Right ventricle myocardium inferior (tissue), 1 donor: ENCODE data around the gene RETREG3. TPM values are rescaled to one million over a fixed set of nuclear protein-coding genes. Genes with fewer than 3 reads are reported as not detected.

ENCODE experiments used
- ATAC-seq: fragments of 200-7000 bp; cut with Tn5 transposase; one replicate; pipeline ENCODE4 v1.9.1; 2020; ENCODE audit warnings: mild to moderate bottlenecking, moderate library complexity
- DNase-seq: peaks from one replicate; pipeline ENCODE4 v3.0.0; 2021; ENCODE audit errors: missing footprints
- intact Hi-C: fragments of 100-400 bp; cut with DNase I; formaldehyde crosslinking; loops from one replicate; pipeline ENCODE4 v1.11.0; 2022
- total RNA-seq: library from RNA; stranded (reverse); fragmentation: NEBNext Ultra II Directional; extraction: Animal tissue kit (Norgen Biotek cat#: 25700); gene quantifications from one replicate; pipeline ENCODE4 v1.2.1, GENCODE V29; 2021
- donor health status: DM: no; HTN: yes; CAD: no; lungs with severe emphysema.

The RETREG3 gene
- total RNA-seq, 1 donor from 2014 or later, result 22.5 TPM

GRCh38 chr17:42579794-42580551, 29.2 kb downstream of the RETREG3 start:
- intact Hi-C loops, result loop anchor here (2.0 to 10.0 kb wide), 3 partner anchors 99 to 245 kb away; partner anchors contain the start of genes BECN1 and RAMP2
- no peak for ATAC-seq
- no peak for DNase-seq

GRCh38 chr17:42578282-42578869, 30.8 kb downstream of the RETREG3 start:
- ATAC-seq, result peak; percentile 78
- intact Hi-C loops, result loop anchor here (2.0 to 10.0 kb wide), 3 partner anchors 100 to 246 kb away; partner anchors contain the start of genes BECN1 and RAMP2

GRCh38 chr17:42577532-42578281, 31.5 kb downstream of the RETREG3 start, which contains the start of gene PSMC3IP:
PSMC3IP (minus strand) TSS chr17:42577729; CDS start chr17:42577686, 43 bp downstream.
- ATAC-seq (peak; percentile 95), DNase-seq (peak; percentile 97)
- intact Hi-C loops, result loop anchor here (2.0 to 10.0 kb wide), 3 partner anchors 101 to 247 kb away; partner anchors contain the start of genes BECN1 and RAMP2

More at GRCh38 chr17:42578282-42578869, 30.8 kb downstream of the RETREG3 start:
- peak; percentile 84 for DNase-seq

GRCh38 chr17:42577140-42577531, 32.0 kb downstream of the RETREG3 start:
- DNase-seq (no peak), ATAC-seq (no peak)
- intact Hi-C loops, result loop anchor here (5.0 to 10.0 kb wide), 2 partner anchors 185 to 248 kb away; partner anchors contain the start of genes BECN1 and RAMP2

- no peak for ATAC-seq
- intact Hi-C loops, result loop anchor here (10.0 kb wide), 1 partner anchor 250 kb away; the partner anchor contains the start of gene BECN1
These were observed 34.7 kb downstream of the RETREG3 start for GRCh38 chr17:42574463-42574862.

GRCh38 chr17:42573095-42573494, 36.1 kb downstream of the RETREG3 start:
- ATAC-seq (no peak), DNase-seq (no peak)
- intact Hi-C loops, result loop anchor here (10.0 kb wide), 1 partner anchor 252 kb away; the partner anchor contains the start of gene BECN1

More at GRCh38 chr17:42574463-42574862, 34.7 kb downstream of the RETREG3 start:
- no peak for DNase-seq

- intact Hi-C loops, result loop anchor here (10.0 kb wide), 1 partner anchor 253 kb away; the partner anchor contains the start of gene BECN1
- DNase-seq, result no peak
- ATAC-seq, result no peak
These were observed 37.5 kb downstream of the RETREG3 start for GRCh38 chr17:42571435-42572225.

DNA sequence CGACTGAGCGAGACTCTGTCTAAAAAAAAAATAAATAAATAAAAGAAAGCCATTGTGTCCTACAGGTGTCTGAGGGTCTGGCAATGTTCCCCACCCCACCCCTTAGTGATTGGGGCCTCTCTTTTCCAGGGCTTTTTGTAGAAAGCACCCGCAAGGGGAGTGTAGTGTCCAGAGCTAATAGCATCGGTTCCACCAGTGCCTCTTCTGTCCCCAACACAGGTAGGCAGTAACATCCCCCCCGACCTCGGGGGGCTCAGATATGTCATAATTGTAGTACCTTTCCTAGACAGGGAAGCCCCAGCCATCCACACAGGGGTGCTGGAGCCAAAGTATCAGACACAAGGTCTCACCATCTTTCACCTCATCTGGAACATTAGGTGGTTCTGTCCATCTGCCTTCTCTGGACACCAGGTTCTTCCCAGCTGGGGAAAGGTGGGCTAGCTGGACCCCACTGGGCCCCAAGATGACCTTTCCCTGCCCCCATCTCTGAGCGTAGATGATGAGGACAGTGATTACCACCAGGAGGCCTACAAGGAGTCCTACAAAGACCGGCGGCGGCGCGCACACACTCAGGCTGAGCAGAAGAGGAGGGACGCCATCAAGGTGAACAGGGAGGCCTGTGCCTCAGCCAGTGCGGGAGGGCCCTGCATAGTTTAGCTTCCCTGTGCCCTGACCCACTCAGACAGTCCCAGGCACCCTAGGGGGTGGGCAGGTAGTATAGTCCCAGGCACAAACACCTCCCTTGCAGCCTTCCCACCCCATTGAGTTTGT, 40.6 kb downstream of the RETREG3 start:
- intact Hi-C loops, result loop anchor here (5.0 kb wide), 1 partner anchor 39 kb away; the partner anchor contains the start of genes RETREG3 and TUBG1
- no peak for ATAC-seq
- DNase-seq, result no peak

- ATAC-seq (peak; percentile 85), DNase-seq (peak; percentile 98)
- intact Hi-C loops, result loop anchor here (5.0 kb wide), 1 partner anchor 40 kb away; the partner anchor contains the start of genes RETREG3 and TUBG1
These were observed 42.1 kb downstream of the RETREG3 start, which contains the start of gene MLX for GRCh38 chr17:42566883-42567573. MLX (plus strand) TSS chr17:42567100; CDS start chr17:42567125, 25 bp downstream.

GRCh38 chr17:42566215-42566882, 42.8 kb downstream of the RETREG3 start:
- ATAC-seq (no peak), DNase-seq (no peak)
- intact Hi-C loops, result loop anchor here (5.0 kb wide), 1 partner anchor 41 kb away; the partner anchor contains the start of genes RETREG3 and TUBG1

- intact Hi-C loops, result loop anchor here (5.0 kb wide), 1 partner anchor 42 kb away; the partner anchor contains the start of genes RETREG3 and TUBG1
- no peak for ATAC-seq
- DNase-seq, result no peak
These were observed 43.5 kb downstream of the RETREG3 start for GRCh38 chr17:42565523-42566214.

DNA sequence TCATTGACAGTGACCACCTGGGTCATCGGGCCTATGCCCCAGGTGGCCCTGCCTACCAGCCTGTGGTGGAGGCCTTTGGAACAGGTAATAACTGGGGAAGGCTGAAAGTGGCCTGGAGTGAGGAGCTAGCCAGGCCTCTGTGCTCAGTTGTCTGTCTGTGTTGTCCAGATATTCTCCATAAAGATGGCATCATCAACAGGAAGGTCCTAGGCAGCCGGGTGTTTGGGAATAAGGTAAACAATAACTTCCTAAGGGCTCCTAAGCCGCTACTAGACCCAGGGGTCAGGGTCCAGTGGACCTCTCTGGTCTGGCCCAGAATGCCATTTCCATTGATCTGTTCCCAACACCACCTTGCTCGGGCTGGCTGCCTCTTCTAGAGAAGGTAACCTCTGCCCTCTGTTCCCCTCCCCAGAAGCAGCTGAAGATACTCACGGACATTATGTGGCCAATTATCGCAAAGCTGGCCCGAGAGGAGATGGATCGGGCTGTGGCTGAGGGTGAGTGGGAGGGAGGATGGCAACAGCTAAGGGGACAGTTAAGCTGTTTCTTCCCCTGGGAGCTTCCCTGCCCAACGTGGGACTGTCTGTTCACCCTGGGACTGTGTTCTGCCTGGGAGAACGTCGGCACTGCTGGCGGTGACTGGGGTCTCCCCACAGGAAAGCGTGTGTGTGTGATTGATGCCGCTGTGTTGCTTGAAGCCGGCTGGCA, 44.2 kb downstream of the RETREG3 start:
- intact Hi-C loops, result loop anchor here (5.0 kb wide), 1 partner anchor 42 kb away; the partner anchor contains the start of genes RETREG3 and TUBG1
- no peak for ATAC-seq
- DNase-seq, result no peak

GRCh38 chr17:42563950-42564349, 45.2 kb downstream of the RETREG3 start:
- DNase-seq, result no peak
- no peak for ATAC-seq
- intact Hi-C loops, result no loop called here

- DNase-seq (no peak), ATAC-seq (no peak)
- intact Hi-C loops, result no loop called here
These were observed 45.6 kb downstream of the RETREG3 start for GRCh38 chr17:42563543-42563942.

DNA sequence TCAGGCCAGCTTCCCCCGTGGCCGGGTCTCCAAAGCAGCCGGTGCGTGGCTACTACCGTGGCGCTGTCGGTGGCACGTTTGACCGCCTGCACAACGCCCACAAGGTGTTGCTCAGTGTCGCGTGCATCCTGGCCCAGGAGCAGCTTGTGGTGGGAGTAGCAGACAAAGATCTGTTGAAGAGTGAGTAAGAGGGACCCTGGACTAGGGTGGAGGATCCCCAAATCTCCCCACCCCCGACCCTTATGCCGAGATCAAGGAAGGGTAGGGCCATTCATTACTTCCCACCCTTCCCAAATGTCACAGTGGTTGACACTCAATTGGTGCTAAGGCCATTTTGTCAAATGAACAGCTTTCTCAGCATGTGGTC, 46.0 kb downstream of the RETREG3 start:
- DNase-seq (no peak), ATAC-seq (no peak)
- intact Hi-C loops, result no loop called here
